Tibial nerve (tissue), 3 donors: ENCODE data around the gene DOK3.

Source experiments
- CTCF ChIP-seq, 5 experiments: fragments of 200-600 bp in 3 of 5; fragments of 450-650 bp in 2 of 5; sonication (generic) in 3 of 5; IDR thresholded peaks; one replicate each; pipeline ENCODE4 v1.5.1; 2016 to 2019; ENCODE audit warnings: antibody characterized with exemption in 5 of 5, mild to moderate bottlenecking in 3 of 5, moderate library complexity in 2 of 5
- POLR2A ChIP-seq, 2 donors: fragments of 450-650 bp; IDR thresholded peaks; one replicate each; pipeline ENCODE4 v1.6.1; 2017; ENCODE audit warnings: antibody characterized with exemption in 2 of 2, mild to moderate bottlenecking in 2 of 2, moderate library complexity in 2 of 2

- TF ChIP-seq POLR2A (IDR thresholded peaks at IDR 0.05) (no peak), CTCF (IDR thresholded peaks at IDR 0.05) (no peak)
Observed at GRCh38 chr5:177507165-177507564, 2.5 kb downstream of the DOK3 start.
